ENCODE data around the gene ADORA1.

ADORA1 gene

DNA sequence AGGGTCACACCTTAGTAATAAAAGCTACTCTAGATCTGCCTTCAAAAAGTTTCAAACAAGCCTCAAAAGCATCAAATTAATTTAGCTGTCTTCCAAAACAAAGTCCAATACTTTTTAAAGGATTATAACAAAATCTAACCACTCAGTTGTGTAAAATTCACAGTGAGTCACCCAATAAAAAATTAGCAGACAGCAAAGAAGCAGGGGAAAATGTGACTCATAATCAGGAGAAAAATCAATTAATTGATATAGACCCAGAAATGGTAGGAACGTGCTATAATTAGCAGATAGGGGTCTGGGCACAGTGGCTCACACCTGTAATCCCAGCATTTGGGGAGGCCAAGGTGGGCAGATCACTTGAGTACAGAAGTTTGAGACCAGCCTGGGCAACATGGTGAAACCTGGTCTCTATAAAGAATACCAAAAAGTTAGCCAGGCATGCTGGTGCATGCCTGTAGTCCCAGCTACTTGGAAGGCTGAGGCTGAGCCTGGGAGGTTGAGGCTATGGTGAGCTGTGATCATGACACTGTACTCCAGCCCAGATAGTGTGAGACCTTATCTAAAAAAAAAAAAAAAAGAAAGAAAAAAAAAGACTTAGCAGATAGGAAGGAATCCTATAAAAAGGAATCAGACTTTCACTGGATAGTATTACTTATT, 33.6 kb upstream of the ADORA1 start:
- DNase-seq (ENCODE audit: low read depth): no peak

DNA sequence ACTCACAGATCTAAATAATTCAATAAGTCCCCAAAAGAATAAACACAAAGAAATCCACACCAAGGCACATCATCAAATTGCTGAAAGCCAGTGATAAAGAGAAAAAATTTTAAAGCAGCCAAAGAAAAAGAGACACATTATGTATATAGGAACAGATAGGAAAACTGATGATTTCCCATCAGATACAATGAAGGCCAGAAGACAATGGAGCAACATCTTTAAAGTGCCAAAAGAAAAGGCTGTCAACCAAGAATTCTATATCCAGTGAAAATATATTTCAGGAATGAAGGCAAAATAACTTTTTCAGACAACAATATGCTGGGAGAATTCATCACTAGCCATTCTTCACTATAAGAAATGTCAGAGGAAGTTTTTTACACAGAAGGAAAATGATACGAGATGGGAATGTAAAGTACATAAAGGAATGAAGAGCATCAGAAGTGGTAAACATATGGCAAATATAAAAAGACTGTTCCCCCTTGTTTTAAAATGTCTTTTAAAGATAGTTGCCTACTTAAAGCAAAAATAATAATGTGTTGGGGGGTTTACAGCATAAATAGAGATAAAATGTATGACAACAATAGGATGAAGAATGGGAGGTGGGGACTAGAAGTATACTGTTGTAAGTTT, 32.4 kb upstream of the ADORA1 start:
- no peak for DNase-seq (ENCODE audit: low read depth)

DNA sequence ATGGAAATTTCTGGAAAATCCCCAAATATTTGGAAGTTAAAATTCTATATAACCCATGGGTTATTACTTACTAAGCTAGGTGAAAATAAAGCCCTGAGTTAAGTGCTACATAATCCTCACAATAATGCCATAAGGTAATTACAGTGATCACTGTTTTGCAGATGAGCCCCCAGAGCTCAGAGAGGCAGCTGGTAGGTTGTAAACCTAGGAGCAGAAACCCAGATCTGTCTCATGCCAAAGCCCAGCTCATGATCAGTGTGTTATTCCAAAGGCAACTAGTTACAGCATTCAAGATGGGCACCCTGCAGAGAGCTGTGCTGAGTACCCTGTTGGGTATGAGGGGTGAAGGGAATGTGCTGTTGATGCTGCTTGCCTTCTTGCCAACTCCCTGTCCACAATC, 31.0 kb upstream of the ADORA1 start:
- no peak for DNase-seq (ENCODE audit: low read depth)

DNA sequence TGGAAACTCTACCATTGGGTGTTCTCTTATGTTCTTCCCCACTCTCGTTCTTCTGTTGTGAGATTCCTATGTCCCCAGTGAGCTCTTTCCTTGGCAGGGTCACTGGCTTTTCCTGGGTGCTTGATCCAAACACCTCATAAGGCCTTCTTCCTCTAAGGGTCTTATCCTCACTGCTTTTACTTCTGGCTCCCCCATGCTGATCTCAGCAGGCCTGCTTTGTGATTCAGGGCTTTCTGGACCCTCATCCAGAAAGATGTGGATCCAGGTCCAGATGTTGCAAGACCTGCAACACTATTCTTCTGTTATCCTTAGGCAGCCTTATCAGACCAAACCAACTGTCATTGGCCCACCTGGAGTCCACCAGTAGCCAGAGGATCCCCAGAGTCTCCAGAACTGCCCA, 30.5 kb upstream of the ADORA1 start:
- no peak for DNase-seq (ENCODE audit: low read depth)

DNA sequence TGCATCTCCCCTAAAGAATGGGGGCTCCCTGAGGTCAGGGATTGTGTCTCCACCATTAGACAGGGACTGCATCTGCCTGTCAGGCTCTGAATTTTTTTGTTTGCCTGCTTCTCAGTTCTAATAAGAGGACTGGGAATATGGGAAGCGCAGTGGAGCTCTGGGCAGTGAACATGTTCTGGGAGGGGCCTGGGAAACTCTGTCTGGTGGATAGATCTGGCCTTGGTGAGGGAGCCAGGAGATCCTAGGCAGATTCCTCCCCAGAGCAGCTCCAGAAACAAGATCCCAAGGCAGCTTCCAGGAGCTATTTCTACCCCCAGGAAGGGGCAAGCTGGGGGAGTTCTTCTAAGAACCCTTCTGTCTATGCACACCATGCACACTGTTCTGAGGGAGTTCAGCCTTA, 29.1 kb upstream of the ADORA1 start:
- DNase-seq (ENCODE audit: low read depth): no peak

DNA sequence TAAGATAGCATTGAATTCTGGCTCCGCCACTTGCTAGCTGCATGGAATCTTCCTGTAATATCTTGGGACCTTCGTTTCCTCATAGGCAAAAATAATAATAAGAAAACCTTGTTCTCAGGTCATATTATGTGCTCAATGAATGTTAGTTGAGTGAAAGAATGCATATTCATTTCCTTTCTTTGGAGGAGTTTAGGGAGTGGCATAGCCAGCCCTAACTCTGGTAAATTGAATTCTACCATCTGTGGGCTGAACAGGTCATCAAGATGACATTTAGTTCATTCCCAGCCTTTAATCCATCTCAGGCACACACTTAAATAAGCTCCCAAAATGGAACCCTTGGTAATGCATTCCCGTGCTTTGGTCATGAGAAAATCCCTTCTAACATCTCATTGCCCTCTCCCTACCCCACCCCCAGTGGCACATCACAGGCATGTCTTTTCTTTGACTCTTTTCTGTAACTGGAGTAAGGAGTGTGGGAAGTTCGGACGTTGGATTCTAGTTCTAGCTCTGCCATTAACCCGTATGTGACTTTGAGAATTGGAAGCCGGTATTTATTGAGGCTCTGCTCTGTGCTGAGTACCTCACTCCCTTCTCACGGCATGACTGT, 28.5 kb upstream of the ADORA1 start:
- DNase-seq (ENCODE audit: low read depth): no peak

DNA sequence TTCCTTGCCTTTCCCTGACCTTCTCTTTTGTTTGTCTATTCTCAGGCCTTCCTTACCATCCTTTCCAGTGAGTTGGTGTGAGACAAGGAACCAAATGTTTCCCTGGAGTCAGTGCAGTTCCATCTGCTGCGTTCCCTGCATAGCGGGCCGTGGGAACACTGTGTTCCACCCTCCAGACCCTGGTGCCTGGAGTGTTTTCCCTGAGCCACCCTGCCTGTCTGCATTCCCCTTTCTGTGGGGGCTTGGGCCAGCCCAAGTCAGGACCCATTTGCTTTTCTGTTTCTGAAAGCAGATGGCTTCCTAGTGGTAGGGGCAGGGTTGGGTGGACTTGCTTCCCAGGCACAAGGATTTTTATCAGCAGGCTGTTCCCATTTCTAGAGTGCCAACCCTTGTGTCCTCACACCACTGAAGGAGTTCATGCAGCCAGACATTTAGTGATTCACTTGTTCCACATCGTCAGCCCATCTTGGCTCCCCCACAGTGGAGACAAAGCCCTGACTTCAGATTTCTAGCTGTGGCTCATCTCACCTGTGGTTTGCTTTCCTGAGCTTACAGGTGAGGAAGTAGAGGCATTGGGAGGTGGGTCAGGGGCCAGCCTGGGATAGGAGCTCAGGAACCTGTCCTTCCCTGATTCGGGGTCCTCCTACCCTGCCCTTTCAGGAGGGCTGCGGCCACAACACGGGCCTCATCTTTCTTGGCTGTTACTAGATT, 27.6 kb upstream of the ADORA1 start:
- no peak for DNase-seq (ENCODE audit: low read depth)

DNA sequence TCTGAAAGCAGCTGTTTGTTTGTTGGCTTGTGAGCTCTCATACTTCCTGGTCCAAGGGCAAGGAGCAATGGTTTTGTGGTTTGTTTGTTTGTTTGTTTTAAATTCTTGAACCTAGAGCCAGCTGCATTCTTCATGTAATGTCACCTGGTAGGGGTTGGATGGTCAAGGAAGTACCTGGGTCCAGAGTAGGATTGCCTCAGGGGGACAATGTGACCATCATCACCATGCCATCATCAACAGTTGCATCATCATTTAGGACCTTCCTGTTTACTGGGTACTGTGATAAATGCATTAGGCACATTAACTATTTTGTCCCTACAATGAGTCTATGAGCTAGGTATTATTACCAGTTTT, 27.0 kb upstream of the ADORA1 start:
- no peak for DNase-seq (ENCODE audit: low read depth)

DNA sequence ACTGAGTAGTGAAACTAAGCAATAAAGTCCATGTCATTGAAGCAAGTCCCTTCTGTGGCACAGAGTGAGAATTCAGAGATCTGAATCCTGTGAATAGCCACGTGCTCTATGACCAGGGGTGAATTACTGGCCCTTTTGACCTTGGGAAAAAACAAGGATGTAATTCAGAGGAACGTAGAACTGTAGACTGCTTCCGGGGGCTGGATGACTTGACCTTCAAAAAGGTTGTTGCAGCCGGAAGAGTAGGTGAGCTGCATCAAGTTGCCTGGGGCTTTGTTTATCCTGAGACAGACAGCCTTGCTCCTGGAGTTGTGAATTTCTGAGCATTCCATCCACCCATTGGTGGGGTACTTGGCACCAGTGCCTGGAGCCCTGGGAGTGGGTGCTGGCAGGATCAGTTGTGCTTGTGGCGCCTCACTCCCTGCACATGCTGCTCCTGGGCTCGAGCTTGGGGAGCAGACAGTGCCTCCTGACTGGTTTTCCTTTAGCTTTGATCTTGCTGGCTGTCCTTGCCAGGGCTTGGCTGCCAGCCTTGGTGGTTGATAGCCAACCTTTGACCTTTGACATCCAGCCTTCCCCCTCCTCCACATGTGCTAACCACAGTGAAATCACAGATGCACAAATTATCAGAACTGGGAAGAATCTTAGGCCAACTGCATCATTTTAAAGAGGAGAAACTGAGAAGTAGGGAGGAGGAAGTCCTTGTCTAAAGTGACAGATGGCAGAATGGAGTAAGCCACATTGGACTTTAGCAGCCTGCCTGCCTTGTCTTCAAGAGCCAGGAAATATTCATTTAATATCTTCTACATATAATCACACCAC, 25.5 kb upstream of the ADORA1 start:
- no peak for DNase-seq (ENCODE audit: low read depth)

DNA sequence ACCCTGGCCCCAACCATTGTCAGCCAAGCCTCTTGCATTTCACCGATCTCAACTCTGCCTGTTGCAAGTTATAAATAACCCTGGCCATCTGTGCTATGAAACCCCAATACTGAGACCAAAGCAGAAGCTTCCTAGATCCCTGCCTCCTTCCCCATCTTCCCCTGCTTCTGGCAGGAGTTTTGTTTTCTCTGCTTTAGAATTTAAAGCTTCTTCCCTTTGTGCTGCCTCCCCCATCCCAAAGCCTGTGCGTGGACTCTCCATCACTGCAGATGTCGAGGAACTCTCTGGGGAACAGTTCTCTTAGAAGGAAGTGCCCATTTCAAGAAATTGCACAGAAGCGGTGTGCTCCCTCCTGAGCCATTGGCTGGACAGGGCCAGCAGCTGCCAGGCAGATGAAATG, 24.3 kb upstream of the ADORA1 start:
- DNase-seq (ENCODE audit: low read depth): no peak

DNA sequence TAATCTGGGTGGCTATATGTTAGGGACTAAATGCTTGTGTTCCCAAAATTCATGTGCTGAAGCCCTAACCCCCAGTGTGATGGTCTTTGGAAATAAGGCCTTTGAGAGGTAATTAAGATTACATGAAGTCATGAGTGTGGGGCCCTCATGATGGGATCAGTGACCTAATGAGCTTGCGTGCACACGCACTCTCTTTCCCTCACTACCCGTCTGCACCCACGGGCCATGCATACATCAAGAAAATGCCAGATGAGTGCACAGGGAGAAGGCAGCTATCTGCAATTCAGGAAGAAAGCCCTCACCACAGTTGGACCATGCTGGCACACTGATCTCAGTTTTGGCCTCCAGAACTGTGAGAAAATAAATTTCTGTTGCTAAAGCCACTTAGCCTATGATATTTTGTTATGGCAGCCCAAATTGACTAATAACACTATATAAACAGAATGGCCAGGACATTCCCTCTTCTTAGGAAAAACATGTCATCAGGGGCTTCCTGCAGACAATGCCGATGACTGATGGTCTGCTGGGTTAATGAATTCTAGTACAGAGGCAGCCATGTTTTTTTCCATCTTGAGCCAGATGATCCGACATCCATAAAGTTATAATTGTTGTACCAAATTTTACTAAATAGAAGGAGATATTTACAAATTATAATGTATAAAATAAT, 23.6 kb upstream of the ADORA1 start:
- no peak for DNase-seq (ENCODE audit: low read depth)

DNA sequence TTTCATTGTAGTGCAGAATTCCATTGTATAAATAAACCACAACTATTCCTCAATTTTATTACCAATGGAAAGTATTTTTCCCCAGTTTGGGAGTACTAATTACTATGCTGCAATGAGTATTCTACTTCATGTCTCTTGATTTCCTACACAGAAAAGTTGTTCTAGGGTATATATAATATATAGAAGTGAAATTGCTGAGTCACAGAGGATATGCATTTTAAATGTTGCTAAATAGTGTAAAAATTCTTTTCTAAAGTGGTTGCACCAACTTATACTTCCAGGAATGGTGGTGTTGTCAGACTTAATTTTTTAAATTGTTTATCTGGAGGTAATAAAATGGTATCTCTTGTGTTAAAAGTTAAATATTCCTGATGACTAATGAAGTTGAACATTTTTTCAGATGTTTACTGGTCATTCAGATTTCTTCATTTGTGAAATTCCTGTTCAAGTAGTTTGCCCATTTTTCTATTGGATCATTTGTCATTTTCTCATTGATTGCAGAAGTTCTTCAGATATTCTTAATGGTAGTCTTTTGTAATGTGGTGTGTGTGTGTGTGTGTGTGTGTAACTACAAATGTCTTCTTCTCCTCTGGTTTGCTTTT, 22.6 kb upstream of the ADORA1 start:
- no peak for DNase-seq (ENCODE audit: low read depth)

DNA sequence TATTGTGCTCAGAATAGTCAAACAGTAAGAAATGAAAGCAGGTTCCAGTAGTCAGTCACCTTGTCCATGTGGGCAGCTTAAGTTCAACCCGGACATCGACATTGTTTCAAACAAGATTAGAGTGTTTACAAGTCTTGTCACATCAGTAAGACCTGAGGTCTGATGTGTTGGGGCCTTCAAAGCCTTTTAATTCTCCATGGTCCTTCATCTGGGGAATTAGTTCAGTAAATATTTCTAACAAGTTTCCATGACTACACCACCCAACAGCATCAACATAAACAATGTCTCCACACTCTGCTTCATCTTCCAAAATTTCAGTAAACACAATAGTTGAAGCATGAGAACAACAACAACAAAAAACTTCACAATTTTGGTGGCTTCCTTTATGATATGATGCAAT, 15.1 kb upstream of the ADORA1 start:
- no peak for DNase-seq (ENCODE audit: low read depth)

DNA sequence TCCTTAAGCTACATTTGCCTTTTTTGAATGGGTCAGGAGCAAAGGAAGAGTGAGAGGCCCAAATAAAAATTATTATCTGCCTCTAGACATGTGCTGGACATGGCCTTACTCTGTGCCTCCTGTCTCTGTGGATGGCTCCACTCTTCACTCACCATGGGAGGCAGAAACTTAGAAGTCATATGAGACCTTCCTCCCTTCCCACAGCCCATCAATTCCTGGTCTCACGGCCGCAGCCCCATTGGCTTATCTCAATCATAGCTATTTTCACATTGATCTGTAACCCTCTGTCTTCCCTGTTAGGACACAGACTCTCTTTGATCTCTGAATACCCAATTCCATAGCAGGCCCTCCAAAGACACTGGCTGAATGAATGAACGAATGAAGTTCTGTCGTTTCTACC, 14.2 kb upstream of the ADORA1 start:
- no peak for DNase-seq (ENCODE audit: low read depth)

DNA sequence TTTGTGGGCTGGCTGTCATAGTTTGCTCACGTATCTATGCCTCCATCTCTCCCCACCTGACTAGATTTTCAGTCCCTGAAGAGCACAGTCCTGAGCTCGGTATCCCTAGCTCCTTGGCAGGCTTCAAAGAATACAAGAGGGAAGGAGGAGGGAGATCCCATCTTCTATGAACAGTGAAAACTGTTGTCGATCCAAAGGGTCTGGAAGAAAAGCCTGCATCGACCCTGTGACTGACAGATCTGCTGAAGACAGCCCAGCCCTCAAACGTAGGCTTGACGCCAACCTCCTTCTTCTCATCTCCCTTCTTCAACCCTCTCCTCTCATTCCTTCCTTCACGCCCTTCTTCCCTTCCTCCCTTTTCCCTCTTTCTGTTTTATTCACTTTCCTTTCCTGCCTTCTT, 13.3 kb upstream of the ADORA1 start:
- DNase-seq (ENCODE audit: low read depth): no peak

DNA sequence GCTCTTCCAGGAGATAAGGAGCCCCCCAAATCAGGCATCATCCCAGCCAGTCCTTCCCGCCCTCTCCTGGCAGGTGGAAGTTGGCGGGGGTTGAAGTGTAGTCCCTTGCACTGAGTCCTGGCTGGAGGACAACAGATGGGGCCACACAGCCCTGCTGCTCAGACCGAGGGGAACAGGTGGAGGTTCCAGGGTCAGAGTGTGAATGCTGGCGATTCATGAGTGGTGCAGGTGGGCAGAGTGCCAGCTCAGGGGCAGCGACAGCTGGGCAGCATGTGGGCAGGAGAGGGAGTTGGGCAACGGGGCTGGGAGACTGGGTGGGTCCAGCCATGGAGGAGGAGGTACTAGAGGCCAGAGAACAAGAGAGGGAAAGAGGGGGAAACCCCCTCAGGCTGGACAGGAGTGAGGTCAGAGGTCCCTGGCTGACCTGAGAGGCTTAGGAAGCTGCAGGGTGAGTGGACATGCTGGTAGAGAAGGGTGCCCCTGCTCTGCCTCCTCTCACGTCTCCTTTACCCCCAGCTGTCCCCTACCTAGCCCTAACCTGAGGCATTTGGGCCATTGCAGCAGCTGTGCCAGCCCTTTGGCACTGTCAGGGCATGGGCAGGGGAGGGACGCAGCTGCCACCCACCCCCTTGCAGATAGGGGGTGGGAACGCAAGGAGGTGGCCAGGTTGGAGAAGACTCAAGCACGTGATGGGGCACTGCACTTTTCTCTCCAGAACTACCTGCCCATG, 11.3 kb upstream of the ADORA1 start:
- DNase-seq (ENCODE audit: low read depth): no peak

DNA sequence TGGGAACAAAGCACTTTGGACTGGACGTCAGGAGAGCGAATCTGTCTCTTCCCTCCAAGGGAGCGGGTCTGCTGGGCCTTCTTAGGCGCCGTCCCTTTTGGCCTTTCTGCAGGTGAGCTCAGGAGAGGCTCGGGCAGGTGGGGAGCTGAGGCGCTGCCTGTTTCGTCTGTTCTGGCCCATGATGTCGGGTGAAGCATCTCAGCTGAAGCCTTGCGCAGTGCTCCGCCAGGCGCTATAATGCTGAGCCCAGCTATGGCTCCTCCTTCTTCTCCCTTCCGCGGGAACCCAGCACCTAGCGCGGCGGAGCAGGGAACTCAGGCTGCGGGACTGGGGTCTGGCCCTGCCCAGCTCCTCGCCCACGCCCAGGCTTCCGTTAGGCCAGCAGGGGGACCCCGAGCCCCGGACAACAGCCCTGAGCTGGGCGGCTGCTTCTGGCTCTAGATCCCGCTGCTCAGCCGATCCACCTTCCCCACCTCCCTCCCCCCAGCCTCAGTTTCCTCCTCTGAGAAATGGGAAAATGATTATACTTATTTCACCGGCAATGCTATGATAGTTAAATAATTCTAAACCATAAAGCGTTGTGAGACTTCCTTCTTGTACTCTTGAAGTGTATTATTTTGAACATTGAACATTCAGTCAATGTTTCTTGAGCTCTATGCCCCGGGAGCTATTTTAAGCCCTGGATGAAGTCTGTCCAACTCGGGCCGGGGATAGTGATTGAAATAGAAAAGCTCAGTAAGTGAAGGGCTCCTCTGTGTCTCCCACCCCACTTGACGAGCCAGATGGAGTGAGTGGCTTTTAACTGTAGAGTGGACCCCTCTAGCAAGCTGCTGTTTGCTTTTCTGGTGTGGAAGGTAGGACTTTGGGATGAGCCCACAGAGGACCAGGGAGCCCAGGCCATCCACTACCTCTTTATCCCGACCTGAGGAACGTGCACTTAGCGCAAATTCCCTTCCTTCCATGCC, 9.6 kb upstream of the ADORA1 start:
- peak; percentile 73 for DNase-seq (ENCODE audit: low read depth)

DNA sequence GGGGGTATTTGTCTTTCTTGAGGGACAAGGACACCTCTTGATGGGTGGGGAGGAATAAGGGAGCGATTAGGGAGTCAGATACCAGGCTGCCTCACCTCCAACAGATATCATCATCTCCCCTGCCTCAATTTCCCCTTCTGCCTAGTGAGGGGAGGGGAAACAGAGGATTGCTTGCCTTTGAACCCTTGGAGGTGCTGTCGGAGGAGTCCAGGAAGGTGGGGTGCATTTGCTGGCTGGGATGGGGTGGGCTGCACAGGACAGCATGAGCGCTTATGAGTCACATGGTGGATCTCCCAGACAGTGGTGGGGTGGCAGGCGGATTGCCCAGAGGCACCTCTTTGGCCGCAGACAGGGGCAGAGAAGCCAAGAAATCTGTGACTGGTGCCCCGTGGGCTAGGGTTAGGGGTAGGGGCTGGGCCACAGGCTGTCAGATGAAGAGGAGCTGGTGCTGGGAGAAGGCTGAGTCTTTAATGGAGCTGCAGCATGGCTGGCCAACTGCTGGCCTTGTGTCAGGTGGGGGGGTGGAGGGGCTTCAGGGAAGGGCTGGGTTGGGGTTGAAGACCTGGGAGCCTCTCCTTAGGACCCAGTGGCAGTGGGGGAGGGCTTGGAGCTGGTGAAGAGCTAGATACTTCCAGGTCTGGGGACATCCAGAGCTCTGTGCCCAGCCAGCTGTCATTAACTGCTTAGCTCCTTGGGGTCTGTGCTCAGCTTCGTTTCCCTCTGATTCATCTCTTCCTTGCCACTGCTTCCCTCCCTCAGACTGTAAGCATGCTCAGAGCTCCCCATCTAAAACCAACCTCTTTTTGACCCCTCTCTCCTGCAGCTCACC, 7.0 kb upstream of the ADORA1 start:
- no peak for DNase-seq (ENCODE audit: low read depth)
